Transverse colon (tissue), 3 donors: ENCODE measurements around the gene ADAM21.

Experiments used
- EP300 ChIP-seq: sonication (generic); formaldehyde crosslinking; IDR thresholded peaks from one replicate; pipeline ENCODE4 v1.6.1; 2017; ENCODE audit warnings: antibody characterized with exemption, low read depth
- POLR2A ChIP-seq: fragments of 450-650 bp; IDR thresholded peaks from one replicate; pipeline ENCODE4 v1.6.1; 2016; ENCODE audit warnings: antibody characterized with exemption, mild to moderate bottlenecking, moderate library complexity
- TF ChIP-seq, protein P1 (sequence below), 5 experiments: fragments of 200-600 bp in 3 of 5; fragments of 450-650 bp in 2 of 5; sonication (generic) in 3 of 5; IDR thresholded peaks; 1 replicate in 2 of 5; 2 replicates in 3 of 5; pipeline ENCODE4 v1.5.1; 2016 to 2017; ENCODE audit warnings: antibody characterized with exemption in 5 of 5, inconsistent platforms in 3 of 5, mild to moderate bottlenecking in 2 of 5, moderate library complexity in 1 of 5

DNA sequence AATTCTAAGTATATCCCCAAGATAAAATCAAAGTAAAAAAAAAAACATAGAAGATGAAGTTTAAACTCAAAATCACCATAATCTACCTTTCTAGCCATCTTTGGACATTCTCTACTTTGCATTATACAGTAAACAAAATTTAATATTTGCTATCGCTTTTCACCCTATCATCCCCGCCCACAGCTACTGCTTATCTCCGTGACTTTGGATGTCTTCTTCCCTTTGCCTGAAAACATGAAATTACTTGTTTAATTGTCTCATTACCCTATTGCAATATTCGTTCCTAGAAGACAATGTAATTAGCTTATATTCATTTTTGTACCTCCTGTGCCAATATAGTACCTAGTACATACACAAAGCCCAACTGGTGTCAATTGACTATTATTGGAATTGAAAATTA, 44.4 kb upstream of the ADAM21 start:
- TF ChIP-seq, protein P1, sequence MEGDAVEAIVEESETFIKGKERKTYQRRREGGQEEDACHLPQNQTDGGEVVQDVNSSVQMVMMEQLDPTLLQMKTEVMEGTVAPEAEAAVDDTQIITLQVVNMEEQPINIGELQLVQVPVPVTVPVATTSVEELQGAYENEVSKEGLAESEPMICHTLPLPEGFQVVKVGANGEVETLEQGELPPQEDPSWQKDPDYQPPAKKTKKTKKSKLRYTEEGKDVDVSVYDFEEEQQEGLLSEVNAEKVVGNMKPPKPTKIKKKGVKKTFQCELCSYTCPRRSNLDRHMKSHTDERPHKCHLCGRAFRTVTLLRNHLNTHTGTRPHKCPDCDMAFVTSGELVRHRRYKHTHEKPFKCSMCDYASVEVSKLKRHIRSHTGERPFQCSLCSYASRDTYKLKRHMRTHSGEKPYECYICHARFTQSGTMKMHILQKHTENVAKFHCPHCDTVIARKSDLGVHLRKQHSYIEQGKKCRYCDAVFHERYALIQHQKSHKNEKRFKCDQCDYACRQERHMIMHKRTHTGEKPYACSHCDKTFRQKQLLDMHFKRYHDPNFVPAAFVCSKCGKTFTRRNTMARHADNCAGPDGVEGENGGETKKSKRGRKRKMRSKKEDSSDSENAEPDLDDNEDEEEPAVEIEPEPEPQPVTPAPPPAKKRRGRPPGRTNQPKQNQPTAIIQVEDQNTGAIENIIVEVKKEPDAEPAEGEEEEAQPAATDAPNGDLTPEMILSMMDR (IDR thresholded peaks at IDR 0.05), result no peak
- TF ChIP-seq EP300 (no peak), POLR2A (no peak)
